Left ventricle myocardium superior (tissue), 1 donor: ENCODE results near the gene NWD2. TPM values are rescaled to one million over a fixed set of nuclear protein-coding genes. Genes with fewer than 3 reads are reported as not detected.

ENCODE experiments used
- ATAC-seq: fragments of 200-7000 bp; cut with Tn5 transposase; one replicate; pipeline ENCODE4 v1.9.1; 2020; ENCODE audit warnings: mild to moderate bottlenecking, moderate library complexity
- DNase-seq: peaks from one replicate; pipeline ENCODE4 v3.0.0-alpha.2; 2020
- intact Hi-C: fragments of 100-400 bp; cut with micrococcal nuclease; formaldehyde crosslinking; loops from one replicate; pipeline ENCODE4 v1.11.0; 2022
- total RNA-seq: library from RNA; stranded (reverse); fragmentation: NEBNext Ultra II Directional; extraction: Animal tissue kit (Norgen Biotek cat#: 25700); gene quantifications from one replicate; pipeline ENCODE4 v1.2.1, GENCODE V29; 2021
- donor health status: DM: no; HTN: yes; CAD: no; lungs with severe emphysema.

NWD2 gene
- total RNA-seq, 1 donor from 2014 or later: not detected

DNA sequence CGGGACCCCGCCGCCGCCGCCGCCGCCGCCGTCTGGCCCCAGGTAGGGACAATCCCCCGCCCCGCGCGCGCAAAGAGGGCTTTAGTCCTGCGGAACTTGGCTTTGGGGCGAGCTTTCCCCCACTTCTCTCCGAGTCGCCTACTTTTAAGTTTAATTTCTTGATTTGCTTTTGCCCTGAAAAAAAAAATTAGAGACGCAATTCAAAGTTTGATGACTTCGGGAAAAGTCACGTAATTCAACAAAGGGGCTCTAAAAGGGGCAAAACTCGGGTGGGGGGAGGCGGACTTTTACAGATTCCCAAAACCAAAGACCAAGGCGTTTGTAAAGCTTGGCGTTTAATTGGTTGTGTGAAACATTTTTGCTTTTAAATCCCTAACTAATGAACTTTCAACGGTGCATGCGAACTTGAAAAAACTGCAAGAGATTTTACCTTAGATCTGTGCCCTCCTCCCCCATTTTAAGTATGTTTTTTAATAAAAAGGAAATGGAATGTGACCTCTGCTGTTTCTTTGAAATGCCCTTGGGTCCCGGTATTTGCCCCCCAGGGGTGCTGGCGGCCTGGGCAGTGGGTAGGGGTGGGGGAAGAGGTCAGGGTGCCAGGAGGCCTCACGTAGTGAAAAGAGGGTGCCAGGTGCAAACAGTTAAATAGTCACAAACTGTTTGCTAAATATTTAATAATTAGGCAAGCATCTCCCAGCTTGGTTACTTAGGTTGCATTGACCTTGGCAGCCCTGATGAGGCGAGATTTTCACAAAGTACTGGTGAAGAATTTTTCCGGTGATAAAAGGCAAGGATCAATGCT, 209.7 kb downstream of the NWD2 start:
- ATAC-seq (no peak), DNase-seq (no peak)
- intact Hi-C loops: no loop called here

DNA sequence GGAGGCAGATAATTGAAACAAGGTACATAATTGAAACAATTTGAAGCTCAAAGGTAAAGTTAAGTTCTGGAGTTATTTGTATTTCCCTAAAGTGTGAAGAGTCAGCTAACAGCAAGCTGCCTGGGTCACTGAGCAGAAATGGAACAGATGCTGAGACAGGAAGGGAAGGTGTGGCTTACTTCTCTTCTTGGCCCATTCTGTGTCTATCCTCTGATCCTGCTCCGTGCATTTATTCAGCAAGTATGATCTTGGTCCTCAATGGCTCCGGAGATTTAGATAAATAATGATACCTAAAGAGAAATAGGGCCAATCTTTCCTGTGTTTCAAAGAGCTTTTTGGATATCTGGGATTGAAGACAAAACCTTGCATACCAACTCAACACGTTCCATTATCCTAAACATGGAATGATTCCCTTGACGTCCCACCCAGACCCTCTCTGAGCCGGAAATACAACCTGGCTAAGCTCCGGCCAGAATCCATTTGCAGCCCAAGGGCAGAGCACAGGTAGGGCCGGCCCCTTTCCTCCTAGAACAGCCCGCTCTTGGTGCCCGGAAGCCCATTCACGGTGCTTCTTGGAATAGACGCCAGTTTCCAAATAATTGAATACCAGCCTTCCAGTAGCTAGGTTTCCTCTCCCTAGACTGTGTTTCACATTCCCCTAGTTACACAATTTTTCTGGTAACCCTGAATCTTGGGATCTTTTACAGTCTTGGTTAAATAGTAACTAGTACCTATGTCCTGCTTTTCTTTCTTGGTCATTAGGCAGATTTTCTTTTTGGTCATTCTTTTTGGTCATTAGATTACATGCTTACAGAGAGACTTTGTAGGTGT, 211.0 kb downstream of the NWD2 start:
- intact Hi-C loops: no loop called here
- ATAC-seq: no peak
- no peak for DNase-seq

- DNase-seq (no peak), ATAC-seq (no peak)
- intact Hi-C loops: no loop called here
Observed at GRCh38 chr4:37461801-37462200, 217.3 kb downstream of the NWD2 start.

- DNase-seq (no peak), ATAC-seq (no peak)
- intact Hi-C loops: no loop called here
Observed at GRCh38 chr4:37463033-37463856, 218.7 kb downstream of the NWD2 start.

GRCh38 chr4:37464373-37465128, 220.0 kb downstream of the NWD2 start:
- DNase-seq: no peak
- ATAC-seq: no peak
- intact Hi-C loops: no loop called here

GRCh38 chr4:37465296-37465695, 220.8 kb downstream of the NWD2 start:
- intact Hi-C loops: no loop called here

GRCh38 chr4:37465845-37466244, 221.3 kb downstream of the NWD2 start:
- ATAC-seq: no peak
- intact Hi-C loops: no loop called here
- no peak for DNase-seq

More at GRCh38 chr4:37465296-37465695, 220.8 kb downstream of the NWD2 start:
- DNase-seq (no peak), ATAC-seq (no peak)

DNA sequence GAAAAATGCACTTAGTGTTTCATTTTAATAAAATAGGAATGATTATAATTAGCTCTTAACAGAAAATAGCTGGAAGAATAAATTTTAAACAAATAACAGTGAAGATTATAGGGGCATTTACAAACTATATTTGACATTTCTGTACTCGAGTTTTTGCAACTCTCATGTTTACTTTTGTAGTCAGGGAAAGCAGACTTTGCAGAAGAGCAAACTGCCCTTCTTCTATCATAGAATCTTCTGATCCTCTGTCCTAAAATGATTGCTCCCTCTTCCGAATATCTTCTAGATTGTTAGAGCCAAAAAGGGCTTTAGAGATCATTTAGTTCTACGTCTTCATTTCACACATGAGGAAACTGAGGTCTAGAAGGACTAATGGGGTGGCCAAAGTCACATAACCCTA, 222.7 kb downstream of the NWD2 start:
- DNase-seq: no peak
- no peak for ATAC-seq
- intact Hi-C loops: no loop called here

DNA sequence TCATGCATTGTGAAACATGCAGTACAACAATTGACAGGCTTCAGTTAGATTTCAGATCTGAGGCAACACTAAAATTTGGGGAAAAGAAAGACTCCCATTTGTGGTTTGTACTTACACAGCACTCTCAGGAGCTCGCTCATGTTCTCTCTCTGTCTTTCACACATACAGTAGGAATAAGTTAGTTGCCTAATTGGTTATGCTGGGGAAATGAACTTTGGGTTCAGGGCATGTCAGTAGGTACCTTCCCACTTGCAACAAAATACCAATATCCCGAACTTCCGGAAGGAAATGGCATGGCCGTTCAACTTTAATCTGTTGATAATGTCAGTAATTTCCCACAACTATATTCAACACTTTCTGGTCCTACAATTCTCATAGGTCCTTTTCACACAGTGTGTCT, 223.3 kb downstream of the NWD2 start:
- no peak for DNase-seq
- intact Hi-C loops: no loop called here
- no peak for ATAC-seq

DNA sequence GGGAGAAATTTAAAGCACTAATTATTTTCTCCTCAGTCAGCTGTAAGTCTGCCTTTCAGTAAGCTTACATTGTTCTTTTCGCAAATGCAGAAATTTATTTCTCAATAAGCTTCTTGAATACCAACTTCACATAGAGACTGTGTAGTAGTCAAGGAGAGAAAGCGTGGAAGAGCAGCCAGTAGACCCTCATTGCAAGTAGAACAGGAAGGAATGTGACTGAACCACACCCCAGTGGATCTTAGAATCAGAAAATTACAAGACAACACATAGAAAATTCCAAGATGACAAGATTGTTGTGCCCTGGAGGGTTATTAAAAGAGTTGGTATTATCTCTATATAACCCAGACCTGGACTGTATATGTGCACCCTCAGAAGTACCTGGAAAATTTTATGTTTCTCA, 224.7 kb downstream of the NWD2 start:
- no peak for ATAC-seq
- no peak for DNase-seq
- intact Hi-C loops: no loop called here

- ATAC-seq: no peak
Observed at GRCh38 chr4:37470245-37470644, 225.7 kb downstream of the NWD2 start.

GRCh38 chr4:37471093-37471492, 226.6 kb downstream of the NWD2 start:
- DNase-seq (no peak), ATAC-seq (no peak)
- intact Hi-C loops: no loop called here

More at GRCh38 chr4:37470245-37470644, 225.7 kb downstream of the NWD2 start:
- intact Hi-C loops: no loop called here
- DNase-seq: no peak

DNA sequence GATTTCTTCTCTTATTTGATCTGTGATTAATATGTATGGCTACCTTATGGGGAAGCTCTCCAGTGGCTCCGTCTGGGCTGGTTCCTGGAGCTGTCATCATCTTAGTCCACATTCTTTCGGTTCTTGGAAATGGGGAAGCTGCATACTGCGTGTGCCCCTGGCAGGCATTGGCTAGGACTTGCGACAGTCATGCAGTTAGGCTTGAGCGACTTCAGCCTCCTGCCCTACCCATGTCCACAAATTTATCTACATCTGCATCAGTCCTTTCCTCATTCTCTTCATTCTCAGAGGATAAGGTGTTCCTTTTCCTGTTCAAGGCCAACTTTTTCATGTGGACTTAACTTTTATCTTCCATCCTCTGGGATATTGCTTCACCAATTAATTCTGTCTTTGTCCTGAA, 227.4 kb downstream of the NWD2 start:
- intact Hi-C loops: no loop called here
- ATAC-seq: no peak
- no peak for DNase-seq

DNA sequence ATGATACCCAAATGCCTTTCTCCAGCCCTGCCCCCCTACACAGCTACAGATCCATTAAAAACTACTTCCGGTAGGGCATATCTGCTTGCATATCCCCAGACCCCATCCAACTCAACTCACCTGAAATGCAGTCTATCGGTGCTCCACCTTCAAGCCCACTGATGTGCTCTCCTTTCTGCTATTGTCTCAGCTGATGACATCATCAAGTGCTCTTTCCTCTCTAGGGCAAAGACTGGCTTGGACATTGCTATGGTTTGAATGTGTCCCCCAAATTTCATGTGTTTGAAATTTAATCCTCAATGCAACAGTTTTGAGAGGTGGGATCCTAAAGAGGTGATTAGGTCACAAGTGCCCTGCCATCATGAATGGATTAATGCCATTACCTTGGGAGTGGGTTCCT, 229.3 kb downstream of the NWD2 start:
- ATAC-seq (no peak), DNase-seq (no peak)
- intact Hi-C loops: no loop called here

- ATAC-seq: no peak
- intact Hi-C loops: no loop called here
- DNase-seq: no peak
Observed at GRCh38 chr4:37475087-37475486, 230.5 kb downstream of the NWD2 start.

GRCh38 chr4:37475776-37476175, 231.2 kb downstream of the NWD2 start:
- no peak for DNase-seq
- no peak for ATAC-seq
- intact Hi-C loops: no loop called here

DNA sequence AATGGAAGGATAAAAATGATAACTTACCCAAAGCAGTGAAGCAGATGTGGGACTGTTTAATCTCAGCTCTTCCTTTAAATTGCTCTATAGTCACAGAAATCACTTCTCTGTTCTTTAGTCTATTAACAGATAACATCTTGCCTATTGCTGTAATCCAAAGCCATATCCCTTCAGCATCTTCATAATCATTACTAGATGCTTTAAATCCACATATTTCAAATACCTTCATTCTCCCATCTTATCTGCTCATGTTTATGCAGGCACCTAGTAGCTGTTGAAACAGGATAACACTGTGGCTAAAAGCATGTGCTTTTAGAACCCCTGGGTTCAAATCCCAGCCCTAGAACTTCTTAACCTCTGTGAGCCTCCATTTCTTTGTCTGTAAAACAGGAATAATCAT, 231.7 kb downstream of the NWD2 start:
- no peak for ATAC-seq
- intact Hi-C loops: no loop called here
- DNase-seq: no peak

GRCh38 chr4:37476691-37477090, 232.1 kb downstream of the NWD2 start:
- ATAC-seq (no peak), DNase-seq (no peak)
- intact Hi-C loops: no loop called here

DNA sequence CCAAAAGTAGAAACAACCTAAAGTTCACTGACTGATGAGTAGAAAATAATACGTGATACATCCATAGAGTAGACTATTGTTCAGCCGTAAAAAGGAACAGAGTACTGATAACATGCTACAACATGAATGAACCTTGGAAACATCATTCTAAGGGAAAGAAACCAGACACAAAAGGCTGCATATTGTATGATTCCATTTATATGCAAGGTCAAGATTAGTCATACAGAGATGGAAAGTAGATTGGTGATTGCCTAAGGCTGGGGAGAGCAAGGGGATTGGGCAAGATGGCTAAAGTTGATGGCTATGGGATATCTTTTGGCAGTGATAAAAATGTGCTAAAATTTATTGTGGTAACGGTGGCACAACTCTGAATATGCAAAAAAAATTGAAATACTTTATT, 232.6 kb downstream of the NWD2 start:
- DNase-seq (no peak), ATAC-seq (no peak)
- intact Hi-C loops: no loop called here
